GM12874 (cell line): ENCODE results near the gene IL13RA2.

ENCODE experiments used
- TF ChIP-seq, protein P1 (sequence below): IDR thresholded peaks from 2 replicates; pipeline ENCODE4 v1.5.1; 2011; ENCODE audit warnings: low read depth, mild to moderate bottlenecking, control low read depth, low read length, moderate library complexity; ENCODE audit not compliant: insufficient read depth

The IL13RA2 gene

DNA sequence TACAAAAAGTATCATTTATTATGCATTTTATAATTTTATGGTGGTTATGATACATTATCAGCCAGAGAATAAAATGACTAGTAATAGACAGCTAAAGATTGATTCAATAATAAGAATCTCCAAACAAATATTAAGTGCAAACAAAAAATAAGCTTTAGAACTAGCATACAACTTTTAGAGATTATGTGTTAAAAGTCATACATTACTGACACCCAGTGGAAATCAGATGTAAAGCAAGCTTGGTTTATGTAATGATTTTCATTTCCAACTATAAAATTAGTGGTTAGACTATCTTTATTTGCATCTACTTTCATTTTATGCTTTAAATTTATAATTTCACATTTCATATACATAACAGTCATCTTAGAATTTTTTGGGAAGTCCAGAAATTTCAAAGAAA lies 57.7 kb downstream of the IL13RA2 start:
- TF ChIP-seq, protein P1, sequence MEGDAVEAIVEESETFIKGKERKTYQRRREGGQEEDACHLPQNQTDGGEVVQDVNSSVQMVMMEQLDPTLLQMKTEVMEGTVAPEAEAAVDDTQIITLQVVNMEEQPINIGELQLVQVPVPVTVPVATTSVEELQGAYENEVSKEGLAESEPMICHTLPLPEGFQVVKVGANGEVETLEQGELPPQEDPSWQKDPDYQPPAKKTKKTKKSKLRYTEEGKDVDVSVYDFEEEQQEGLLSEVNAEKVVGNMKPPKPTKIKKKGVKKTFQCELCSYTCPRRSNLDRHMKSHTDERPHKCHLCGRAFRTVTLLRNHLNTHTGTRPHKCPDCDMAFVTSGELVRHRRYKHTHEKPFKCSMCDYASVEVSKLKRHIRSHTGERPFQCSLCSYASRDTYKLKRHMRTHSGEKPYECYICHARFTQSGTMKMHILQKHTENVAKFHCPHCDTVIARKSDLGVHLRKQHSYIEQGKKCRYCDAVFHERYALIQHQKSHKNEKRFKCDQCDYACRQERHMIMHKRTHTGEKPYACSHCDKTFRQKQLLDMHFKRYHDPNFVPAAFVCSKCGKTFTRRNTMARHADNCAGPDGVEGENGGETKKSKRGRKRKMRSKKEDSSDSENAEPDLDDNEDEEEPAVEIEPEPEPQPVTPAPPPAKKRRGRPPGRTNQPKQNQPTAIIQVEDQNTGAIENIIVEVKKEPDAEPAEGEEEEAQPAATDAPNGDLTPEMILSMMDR: no peak
